HG03045 (cell line): ENCODE data around the gene ALDH3B1.

Experiments used
- ATAC-seq: cut with Tn5 transposase; IDR thresholded peaks from one replicate; pipeline ENCODE4 v1.9.1; 2021; ENCODE audit warnings: mild to moderate bottlenecking, moderate library complexity; ENCODE audit not compliant: unreplicated experiment

Gene ALDH3B1

GRCh38 chr11:68012044-68012842 lies 2.1 kb downstream of the ALDH3B1 start:
- ATAC-seq, result no peak

- no peak for ATAC-seq
Observed at GRCh38 chr11:68012843-68013610, 2.9 kb downstream of the ALDH3B1 start.

- no peak for ATAC-seq
Observed at GRCh38 chr11:68013611-68014156, 3.6 kb downstream of the ALDH3B1 start.

- no peak for ATAC-seq
Observed at GRCh38 chr11:68014157-68014946, 4.2 kb downstream of the ALDH3B1 start.

- ATAC-seq, result no peak
Observed at GRCh38 chr11:68014947-68015447, 4.9 kb downstream of the ALDH3B1 start.

- ATAC-seq, result no peak
Observed at GRCh38 chr11:68015467-68015866, 5.3 kb downstream of the ALDH3B1 start.

GRCh38 chr11:68016161-68016903 lies 6.2 kb downstream of the ALDH3B1 start:
- no peak for ATAC-seq

GRCh38 chr11:68016904-68017817 lies 7.0 kb downstream of the ALDH3B1 start:
- ATAC-seq, result no peak

- no peak for ATAC-seq
Observed at GRCh38 chr11:68017980-68018729, 8.0 kb downstream of the ALDH3B1 start.

GRCh38 chr11:68018730-68019190 lies 8.6 kb downstream of the ALDH3B1 start:
- ATAC-seq, result no peak

- no peak for ATAC-seq
Observed at GRCh38 chr11:68019486-68019885, 9.4 kb downstream of the ALDH3B1 start.

GRCh38 chr11:68020575-68020974 lies 10.4 kb downstream of the ALDH3B1 start:
- ATAC-seq, result no peak

GRCh38 chr11:68021167-68021787 lies 11.2 kb downstream of the ALDH3B1 start:
- ATAC-seq, result no peak

- ATAC-seq, result no peak
Observed at GRCh38 chr11:68022531-68022930, 12.4 kb downstream of the ALDH3B1 start.

- no peak for ATAC-seq
Observed at GRCh38 chr11:68024508-68024907, 14.4 kb downstream of the ALDH3B1 start.

GRCh38 chr11:68025047-68025446 lies 14.9 kb downstream of the ALDH3B1 start:
- ATAC-seq, result no peak

GRCh38 chr11:68026391-68027105 lies 16.4 kb downstream of the ALDH3B1 start:
- ATAC-seq, result no peak
